Tongue (tissue), 2 donors: ENCODE results near the gene CDS2. TPM values are rescaled to one million over a fixed set of nuclear protein-coding genes. Genes with fewer than 3 reads are reported as not detected.

Experiments used
- DNase-seq: peaks from one replicate; pipeline ENCODE4 v3.0.0-alpha.2; 2015
- total RNA-seq: library from RNA; depleted of rRNA; stranded (reverse); fragments of >200 nt; gene quantifications from one replicate; pipeline ENCODE4 v1.2.3, GENCODE V29; 2014

CDS2 gene
- total RNA-seq, 1 donor from 2014 or later: 33.1 TPM

DNA sequence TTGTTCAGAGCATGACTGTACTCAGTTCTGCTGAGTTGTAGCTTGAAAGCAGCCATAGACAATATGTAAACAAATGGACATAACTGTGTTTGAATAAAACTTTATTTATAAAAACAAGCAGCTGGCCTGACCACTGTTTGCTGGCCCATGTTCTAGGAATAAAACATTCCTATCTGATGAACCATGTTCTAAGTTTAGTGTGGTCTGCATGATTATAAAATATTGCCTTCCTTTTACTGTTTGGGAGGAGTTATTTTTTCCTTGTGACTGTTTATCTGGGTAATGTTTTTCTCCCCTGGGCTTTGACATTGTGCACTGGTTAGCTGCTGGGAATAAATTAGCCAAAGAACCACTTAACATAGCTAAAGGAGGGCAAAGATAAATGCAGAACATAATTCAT, 55.1 kb downstream of the CDS2 start:
- no peak for DNase-seq

DNA sequence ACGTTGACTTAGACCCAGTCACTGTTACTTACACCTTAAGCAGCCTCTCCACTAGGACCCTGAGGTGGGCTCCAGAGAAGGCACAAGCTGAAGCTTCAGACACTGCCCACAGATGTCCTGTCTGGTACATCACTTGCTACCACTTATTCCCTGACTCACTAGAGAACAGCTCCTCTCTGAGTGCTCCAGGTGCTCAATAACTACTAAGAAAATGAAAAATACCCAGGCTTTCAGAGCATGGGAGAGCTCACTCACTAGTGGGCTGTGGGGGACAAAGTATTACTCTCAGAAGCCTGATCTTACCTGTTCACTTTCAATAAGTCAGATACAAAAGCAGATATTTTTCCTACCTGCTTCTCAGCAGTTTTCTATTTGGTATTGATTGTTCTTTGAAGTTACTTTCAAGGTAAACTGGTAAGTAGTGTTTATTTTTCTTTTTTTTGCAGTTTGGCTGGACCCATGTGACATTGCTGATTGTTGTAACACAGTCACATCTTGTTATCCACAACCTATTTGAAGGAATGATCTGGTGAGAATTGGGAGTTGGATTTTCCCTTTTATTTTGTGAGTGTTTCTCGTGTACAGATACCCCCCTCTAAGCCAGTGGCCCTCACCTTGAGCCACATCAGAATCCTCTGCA, 55.9 kb downstream of the CDS2 start:
- no peak for DNase-seq

- no peak for DNase-seq
Observed at GRCh38 chr20:5183731-5184474, 57.1 kb downstream of the CDS2 start.

GRCh38 chr20:5184684-5185083, 57.9 kb downstream of the CDS2 start:
- no peak for DNase-seq

DNA sequence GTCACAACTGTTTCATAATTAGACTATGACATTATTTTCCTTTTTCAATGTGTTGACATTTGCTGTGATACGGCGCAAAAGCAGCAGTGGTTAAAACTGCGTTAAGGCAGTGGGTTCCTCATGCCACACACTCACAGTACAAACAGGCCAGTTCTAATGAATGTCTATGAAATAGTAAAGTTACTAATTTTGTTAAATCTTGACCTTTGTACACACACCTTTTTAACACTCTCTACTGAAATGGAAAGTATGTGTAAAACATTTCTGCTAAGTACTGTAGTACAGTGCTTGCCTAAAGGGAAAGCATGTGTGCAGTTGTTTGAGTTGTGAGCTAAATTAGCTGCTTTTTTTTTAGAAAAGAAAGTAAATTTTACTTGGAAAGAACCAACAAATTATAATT, 60.3 kb downstream of the CDS2 start:
- no peak for DNase-seq

DNA sequence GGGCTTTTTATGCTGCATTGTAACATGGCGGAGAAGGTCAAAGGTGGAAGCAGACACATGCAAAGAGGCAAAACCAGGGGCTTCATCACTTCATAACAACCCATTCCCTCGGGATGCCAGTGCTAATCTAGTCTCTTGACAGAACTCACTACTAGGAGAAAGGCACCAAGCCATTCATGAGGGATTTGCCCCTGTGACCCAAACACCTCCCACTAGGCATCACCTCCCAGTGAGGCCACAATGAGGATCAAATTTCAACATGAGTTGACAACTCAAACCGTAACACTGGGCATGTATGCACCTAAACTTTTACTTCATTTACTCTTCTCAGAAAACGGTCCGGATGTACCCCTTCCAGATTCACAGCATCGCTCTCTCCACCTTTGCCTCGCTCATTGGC, 61.9 kb downstream of the CDS2 start:
- DNase-seq: no peak

DNA sequence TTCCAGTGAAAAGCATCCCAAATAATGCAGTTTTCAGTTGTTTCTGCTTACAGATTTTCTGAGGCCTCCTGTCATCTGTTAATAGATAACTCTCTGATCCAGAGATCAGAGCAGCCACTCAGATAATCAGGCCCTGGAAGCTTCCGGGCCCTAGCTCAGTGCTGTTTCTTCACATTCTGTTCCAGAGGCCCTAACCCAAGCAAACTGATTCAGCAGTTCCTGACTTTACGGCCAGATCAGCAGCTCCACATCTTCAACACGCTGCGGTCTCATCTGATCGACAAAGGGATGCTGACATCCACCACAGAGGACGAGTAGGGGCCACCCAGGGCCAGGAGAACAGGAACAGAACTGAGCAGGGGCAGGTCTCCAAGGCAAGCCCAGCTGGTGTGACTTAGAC, 63.1 kb downstream of the CDS2 start:
- DNase-seq: no peak

DNA sequence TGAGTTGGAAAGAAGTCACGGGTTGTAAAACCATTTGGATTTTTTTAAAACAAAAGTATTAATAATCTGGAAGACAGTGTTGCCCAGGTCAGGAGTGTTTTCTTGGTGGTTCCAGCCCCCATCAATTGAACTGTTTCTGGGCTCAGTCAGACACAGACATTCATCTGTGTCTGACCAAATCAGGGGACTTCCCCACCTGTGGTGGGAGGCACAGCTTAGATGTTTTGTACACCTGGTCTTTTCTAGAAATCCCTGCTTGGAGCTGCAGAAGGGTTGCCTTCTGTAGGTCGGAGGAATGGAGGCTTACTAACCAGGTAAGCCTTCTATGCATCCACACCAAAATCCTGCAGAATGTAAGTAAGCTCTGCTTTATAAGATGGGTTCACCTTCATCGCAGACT, 63.6 kb downstream of the CDS2 start:
- no peak for DNase-seq

- peak; percentile 86 for DNase-seq
Observed at GRCh38 chr20:5191829-5192569, 65.2 kb downstream of the CDS2 start.

DNA sequence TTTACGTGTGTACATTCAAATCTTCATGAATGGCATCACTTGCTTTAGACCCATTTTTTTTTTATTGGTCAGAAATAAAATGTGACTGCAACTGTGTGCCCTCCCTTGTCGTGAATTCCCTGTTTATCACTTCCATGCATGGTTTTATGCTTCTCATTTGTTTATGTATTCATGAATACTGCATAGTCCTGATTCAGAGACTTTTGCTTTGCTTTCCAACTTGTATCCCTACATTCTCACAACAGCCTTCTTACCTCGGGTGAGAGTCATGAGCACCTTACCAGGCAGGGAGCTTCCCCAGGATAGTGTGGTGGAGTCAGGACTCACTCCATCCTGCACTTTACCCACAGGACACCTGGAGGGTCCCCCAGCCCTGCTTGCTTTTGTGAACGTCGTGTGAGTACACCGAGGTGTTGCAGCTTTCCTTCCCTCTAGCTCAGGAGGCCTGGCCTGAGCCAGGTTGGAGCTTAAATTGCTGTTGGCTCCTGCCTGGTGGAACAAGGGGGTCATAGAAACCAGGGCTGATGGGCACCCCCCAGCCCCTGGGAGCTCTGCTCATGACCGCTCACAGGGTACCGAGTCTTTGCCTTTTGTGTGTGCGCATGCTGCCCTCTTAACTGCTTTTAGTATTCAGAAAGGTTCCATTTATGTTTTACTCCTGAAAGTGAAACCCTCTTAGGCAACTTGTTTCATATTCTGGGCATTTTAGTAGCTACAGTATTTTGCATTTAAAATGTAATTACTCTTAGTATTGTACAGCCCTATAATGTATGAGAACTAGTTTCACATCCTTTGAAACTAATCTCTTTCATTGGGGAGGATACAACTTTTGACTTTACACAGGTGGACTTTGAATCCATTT, 66.0 kb downstream of the CDS2 start:
- no peak for DNase-seq

DNA sequence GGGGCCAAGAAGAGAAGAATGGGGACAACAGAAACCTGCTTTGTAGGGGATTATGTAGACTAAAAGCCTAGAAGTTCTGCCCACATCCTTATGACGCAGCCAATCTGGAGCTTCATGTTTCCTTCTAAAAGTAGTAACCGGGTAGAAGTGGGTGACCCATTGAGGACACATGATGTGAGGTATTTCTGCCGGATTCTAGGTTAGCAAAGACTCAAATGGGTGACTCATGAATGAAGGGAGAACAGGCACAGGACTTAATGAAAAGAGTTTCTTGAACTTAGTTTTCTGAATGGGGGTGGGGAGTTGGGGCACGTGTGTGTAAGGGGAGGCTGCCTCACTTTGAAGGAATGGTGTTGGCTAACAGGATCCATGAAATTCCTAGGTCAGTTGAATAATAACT, 68.8 kb downstream of the CDS2 start:
- no peak for DNase-seq

DNA sequence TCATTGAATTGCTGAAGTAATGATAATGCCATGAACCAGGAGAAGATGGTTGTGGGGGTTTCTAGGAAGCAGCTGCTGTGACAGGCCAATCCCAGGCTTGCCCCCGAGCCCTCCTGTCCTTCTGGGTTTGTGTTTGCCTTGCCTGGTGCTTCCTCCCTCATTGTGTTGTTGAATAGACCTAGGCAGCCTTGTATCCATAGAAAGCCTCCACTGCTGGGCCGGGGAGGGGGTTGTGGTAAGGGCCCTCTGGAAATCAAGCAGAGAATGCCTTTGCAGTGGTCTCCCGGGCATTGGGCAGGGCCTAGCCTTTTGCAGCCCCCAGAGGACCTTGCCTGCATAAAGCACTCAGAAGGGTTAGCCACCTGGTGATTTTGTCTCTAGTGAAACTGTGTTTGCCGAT, 69.3 kb downstream of the CDS2 start:
- no peak for DNase-seq

DNA sequence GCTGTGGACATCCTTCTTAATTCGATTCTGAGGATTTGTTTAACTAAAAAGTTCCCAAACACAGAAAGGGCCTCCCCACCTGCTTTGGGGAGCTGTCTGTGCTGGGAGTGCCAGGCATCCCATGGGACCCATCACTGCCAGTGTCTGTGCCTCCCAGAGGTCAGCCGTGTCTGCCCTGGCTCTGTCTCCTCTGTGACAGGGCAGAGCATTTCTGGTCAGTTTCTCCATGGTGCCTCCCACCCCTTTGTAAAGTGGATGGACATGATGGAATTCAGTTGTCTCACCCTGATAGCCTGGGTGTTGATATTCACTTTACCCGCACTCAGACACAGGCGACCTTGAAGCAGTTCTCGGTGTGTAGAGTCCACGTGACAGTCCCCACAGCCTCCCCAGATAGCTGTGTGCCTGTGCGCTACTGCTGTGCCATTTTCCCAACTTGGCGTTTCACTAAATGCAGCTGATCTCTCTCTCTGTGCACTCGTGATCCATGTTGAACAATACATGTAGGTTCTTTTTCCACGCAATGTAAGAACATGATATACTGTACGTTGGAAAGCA, 70.5 kb downstream of the CDS2 start:
- no peak for DNase-seq

GRCh38 chr20:5197847-5198650, 71.2 kb downstream of the CDS2 start:
- no peak for DNase-seq

DNA sequence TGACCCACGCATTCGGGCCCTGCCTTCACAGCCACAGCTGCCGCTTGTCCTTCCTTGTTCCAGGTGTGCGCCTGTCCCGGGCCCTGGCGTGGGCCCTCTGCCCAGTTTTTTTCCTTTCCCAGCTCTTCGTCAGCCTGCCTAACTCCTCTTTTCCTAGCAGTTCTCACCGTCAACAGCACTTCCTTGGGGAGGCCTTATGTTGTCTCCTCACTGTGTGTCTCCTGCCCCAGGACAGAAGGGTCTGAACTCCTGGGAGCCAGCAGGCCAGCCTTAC, 71.8 kb downstream of the CDS2 start:
- DNase-seq: no peak

GRCh38 chr20:5203380-5203779, 76.6 kb downstream of the CDS2 start:
- DNase-seq: no peak

GRCh38 chr20:5205348-5206210, 78.8 kb downstream of the CDS2 start:
- peak; percentile 81 for DNase-seq

- DNase-seq: no peak
Observed at GRCh38 chr20:5207138-5207537, 80.3 kb downstream of the CDS2 start.

DNA sequence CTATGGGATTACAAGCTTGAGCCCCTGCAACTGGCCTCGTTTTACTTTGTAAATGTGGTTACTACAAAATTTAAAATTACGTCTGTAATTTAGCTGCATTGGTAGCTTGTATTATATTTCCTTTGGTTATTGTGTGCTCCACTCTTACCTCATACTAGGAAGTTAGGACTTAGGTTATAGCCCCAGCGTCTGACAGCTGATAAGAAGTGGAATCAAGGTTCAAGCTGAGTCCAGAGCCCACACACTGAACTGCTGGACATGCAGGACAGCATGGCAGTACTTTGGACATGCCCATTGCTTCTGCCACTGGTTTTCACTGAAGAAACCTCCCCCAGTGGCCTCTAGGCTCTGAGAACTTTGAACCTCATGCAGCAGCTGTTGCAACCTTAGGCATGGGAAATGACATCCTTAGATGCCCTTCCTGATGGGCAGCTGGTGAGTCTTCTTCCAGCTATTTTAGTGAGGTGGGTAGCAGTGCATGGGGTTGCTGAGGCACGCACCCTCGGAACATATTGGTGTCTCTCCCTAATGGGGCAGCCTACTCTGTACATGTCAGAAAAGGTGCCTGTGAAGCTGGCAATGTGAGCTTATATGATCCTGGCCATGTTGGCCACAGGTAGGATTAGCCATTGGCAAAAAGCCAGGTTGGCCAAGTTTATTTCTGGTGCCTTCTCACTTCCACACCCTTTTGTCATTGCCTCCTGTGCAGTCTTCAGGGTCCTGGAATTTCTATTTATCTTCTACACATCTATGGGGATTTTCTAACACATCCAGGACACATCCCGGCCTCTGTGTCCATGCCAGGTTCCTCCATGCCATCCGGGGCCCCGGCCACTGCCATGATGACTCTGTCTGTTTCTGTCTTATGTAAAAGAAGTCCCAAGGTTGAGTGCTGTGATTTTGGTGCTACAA, 85.3 kb downstream of the CDS2 start:
- no peak for DNase-seq
